NCI-H82 (cell line): Measurements from ENCODE around the gene ABCC12.

Source experiments
- DNase-seq: peaks from one replicate; lab custom pipeline; 2025; lab: John Stamatoyannopoulos, UW

ABCC12 gene

DNA sequence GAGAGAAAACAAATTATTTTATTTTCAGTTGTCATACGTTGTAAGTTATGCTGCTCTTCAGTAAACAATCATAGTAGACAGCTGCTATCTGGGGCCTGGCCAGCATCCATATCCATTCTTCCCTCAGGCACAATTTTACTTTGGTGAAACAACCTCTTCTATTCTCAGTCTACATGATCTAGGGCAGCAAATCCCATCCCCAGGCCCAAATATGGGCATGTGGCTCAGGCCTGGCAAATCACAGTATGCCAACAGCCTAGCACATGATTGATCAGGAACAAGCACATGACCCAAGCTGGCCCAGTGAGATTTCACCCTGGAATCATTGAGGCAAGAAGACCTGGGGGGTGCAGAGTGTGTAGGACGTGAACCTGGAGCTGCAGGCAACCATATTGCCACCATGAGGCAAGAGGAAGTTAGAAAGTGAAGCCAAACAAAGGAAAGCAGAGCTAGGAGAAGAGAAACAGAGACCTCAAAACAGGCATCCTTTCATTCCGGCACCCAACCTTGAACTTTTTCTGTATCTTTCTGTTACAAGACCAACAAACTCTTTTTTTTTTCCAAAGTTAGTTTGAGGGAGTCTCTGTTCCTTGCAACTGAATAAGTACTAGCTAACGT lies 10.3 kb upstream of the ABCC12 start:
- DNase-seq = no peak

DNA sequence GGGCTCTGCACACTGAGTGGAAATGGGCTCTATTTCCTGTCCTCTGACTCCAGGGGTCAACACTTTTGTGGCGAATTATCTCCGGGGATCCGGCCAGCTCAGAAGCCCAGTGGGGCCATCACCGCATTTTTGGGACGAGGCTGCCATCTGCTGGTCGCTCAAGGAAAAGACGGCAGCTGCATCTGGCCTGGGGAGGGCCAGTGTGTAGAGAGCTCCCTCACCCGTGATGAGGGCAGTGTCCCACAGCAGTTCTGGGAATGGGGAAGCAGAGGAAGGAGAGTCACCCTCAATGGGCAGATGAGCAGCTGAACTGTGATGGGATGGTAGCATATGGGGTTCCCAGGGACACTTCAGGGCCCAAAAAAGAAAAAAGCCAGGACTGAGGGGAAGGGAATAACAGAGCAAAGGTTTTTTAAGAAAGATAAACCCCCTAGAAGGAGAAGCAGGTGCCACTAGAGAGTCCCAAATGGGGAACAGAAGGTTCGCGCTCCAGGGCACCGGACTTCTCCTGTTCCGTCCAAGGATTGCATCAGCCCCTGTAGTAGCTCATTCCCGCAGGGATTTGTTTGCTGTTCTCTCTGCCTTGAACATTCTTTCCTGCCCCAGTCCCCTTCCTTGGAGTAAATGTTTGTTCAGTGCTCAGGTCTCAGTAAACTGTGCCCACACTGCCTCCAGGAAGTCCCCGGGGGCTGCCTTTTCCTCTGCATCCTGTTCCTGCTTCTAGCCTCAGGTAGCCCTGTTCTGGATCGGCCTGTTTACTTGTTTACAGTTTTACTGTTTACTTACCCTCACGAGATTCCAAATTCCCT lies 9.3 kb upstream of the ABCC12 start:
- DNase-seq = peak; percentile 70

DNA sequence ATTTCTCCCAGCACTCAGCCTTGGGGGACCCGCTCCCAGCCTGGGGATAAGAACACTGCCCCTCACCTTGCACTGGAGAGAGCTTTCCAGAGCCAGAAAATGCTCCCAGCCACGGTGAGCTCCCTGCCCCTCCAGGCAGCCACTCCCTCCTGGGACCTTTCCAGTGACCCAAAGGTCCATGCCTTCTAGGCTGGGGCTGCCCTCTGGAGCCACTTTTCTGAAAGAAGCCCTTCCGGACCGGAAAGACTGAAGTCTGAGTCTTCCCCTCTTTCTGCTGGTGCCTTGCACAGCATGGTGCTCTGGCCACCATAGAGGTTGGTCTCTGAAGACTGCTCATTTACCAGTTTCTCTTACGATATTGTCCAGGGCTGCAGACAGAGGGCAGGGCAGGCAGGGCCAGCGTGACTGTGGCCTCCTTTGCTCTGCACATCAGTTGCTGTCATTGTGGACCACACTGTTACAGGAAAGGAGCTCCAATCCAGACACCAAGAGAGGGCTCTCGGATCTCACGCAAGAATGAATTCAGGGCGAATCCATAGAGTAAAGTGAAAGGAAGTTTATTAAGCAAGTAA lies 7.1 kb upstream of the ABCC12 start:
- DNase-seq = no peak

DNA sequence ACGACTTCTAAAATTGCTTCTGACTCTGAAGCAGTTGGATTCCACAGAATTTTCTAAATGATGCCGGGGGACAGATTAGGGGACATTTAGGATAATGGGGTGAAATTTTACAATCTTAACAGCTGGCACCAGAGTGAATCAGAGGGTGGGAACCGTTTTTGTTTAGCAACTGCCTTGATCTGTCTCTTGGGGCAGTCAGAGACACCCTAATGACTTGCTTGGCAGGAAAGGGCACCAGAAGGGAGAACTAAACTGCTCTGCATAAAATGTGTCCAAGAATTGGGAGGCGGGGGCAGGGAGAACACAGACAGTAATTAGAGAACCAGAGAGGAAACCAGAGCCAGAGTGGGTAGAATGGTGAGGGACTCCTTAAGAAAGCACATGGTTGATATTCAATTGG lies 6.1 kb upstream of the ABCC12 start:
- no peak for DNase-seq

DNA sequence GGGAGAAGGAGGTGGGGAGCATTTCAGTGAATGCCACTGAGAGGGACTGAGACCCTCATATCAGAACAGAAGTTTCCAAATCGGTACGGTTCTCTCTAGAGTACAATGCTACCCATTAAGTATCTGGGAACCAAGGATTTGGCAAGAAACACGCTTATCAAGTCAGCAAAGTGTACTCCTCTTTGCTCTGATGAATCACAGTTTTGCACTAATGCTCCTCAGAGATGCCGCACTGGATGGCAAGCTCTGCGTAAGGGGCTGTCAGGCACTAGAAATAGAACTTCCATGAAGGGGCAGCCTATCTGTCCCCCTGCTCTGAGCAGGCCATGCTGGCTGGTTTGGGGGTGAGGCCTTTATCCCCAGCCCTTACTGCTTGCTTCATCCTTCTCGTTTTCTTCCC lies 4.8 kb upstream of the ABCC12 start:
- no peak for DNase-seq

DNA sequence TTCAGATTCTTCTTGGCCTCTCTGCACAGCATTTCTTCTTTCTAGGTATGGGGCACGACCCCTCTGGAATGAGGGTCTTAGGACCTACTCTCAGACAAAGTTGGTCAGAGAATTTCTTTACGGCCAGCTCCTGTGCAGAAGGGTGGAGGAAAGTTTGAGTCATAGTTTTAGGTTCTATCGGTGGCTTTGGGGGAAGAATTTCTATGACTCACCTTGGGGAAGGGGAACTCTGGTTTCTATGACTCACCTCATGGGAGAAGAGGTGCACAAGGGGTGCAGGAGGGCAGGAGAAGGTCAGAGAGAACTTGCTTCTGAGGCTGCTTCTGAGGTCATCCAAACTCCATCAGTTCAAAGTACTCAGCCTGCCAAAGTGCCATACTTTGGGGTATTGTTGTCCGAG lies 2.5 kb upstream of the ABCC12 start:
- DNase-seq = no peak

DNA sequence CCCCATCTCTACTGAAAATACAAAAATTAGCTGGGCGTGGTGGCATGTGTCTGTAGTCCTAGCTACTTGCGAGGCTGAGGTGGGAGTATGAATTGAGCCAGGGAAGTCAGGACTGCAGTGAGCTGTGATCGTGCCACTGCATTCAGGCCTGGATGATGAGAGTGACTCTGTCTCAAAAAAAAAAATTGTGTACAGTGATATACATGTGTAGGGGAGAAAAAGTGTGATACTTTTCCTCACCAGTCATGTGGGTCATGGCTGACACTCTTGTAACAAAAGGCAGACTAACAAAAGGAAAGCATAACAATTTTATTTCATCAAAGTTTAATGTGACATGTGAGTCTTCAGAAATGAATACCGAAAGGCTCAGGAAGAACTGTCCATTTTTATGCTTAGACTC lies 2.0 kb upstream of the ABCC12 start:
- DNase-seq = no peak

DNA sequence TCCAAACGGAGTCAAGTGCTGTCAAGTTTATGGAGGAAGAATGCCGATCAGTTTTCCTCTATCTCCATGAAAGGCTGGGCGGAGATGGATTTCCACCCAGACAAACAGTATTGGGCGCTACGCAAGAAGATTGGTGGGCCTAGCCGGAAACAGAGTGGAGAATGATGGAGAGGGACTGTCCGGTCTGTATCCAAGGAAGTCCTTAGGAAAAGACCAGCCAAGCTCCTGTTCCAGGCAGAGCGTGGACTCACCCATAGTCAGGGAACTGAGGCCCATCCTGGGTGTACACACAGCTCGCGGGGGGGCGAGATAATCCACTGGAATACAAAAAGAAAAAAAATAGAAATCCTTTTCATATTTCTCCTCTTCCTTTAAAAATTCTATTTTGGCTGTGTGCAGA lies 1.5 kb upstream of the ABCC12 start:
- DNase-seq = no peak

DNA sequence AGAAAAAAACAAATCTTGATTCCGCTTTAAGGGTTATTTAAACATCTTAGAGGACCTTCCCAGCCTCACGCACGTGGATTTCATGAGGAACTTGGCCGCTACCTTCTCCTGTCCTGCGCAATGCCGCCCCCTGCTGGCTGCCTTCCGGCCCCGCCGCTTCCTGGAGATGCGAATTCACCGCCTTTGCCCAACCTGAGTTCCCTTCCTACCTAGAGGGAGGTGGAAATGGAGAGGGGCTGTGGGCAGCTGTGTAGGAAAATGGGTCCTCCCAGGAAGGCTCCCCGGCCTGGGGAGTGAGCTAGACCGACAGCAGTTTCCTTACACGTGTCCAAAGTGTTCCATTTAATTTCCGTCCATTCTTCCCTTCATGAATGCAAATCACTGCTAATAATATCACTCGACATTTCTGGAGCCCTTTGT lies 1.0 kb upstream of the ABCC12 start:
- peak; percentile 86 for DNase-seq

DNA sequence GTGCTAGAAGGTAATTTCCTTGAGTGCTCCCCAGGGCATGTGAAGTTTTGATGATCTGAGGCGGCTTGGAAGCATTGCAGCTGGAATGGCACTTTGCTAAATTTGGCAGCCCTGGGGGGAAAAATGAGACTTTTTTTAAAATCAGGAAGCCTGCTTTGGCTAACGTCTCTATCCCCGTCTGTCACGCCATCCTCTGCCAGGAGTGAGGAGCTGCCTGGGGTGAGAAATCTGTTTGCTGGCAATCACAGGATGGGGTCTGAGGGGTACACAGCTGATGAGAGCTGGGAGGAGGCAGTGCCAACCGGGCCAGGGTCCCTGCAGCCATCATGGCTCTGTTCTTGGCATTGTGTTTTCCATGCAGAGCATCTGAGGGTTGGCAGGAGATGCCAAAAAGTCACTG lies 2.0 kb downstream of the ABCC12 start:
- no peak for DNase-seq

DNA sequence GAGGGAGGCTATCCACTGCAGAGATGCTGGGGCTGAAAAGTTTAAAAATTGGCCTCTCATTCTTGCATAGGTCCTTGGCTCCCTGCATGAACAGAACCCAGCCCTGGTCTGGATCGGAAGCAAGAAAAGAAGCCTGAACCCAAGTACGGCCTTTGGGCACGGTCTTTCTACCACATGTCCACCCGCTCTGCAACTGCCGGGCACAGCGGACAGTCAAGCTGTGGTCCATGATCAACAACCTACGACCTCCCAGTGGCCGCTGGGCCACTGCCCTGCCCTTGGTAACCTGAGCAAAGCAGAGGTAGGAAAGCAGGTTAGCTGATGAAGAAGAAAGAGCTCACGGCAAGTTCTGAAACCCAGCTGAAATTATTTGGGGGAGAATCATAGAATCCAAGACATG lies 3.6 kb downstream of the ABCC12 start:
- DNase-seq = no peak

DNA sequence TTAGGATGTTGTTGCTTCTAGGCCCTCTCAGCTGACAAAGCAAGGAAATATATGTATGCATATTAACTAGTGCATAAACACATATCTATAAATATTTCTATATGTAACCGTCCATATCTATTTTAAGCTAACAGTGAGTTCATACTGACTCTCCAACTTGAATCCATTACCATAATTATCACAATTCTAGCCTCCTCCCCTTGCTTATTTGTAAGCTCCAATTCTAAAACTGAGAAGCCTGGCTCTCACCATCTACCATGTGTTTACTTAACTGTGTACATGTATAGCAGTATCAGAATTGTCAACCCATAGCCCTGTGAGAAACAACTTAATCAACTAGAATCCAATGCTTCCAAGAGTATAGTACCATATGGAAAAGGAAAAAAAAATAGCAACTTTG lies 5.1 kb downstream of the ABCC12 start:
- DNase-seq = no peak

DNA sequence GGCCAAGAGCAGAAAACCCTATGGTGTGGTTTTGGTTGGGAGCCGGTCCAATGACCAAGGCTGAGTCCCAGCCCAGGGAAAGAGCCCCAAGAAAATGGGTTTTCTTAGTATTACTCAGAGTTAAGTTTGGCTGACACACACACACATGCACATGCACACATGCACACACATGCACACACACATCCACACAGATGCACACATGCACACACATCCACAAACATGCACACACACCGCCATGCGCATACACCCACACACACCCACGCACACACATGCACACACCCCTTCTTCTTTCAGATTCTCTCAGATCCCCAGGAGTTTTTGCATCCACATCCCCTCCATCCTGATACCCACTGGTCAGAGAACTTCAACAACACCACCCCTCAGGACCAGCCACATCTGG lies 9.1 kb downstream of the ABCC12 start:
- no peak for DNase-seq

DNA sequence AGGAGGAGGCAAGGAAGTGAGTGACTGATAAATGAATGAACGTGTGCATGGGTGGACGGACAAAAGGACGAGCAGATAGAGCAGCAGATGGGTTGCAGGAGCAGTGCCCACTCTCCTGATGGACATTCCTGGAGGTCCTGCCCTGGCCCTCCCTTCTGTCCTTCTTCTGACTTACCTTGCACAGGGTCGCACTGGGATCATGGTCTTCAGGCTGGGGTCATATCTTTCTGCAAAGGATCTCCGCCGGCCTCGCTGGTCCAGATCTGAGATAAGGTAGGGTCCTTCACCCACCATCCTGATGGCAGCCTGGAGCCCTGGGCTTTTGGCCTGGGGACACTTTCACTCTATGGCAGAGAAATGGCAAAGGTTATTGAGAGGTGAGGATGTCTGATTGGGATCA lies 9.7 kb downstream of the ABCC12 start:
- DNase-seq = no peak

DNA sequence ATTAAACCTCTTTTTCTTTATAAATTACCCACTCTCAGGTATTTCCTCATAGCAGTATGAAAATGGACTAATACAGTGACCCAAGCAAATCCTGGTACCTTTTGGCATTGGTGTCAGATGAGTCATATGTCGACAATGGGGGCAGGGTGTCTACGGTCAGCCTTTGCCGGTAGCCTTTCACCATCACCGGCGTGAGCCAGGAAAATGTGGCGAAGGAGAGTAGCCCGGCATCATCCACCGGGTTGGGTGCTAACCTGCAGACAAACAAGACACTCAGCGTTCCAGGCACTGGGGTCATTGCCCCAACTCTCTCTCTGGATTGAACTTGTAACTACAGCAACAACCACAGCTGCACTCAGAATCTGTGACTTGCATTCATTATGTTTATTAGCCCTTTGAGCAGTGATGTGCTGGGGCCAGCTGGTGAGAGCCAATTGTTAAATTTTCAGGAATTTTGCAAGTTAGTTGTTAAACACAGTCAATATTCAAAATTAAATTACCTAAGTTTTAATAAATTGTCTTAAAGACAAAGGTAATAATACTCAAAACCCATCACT lies 11.9 kb downstream of the ABCC12 start:
- no peak for DNase-seq

DNA sequence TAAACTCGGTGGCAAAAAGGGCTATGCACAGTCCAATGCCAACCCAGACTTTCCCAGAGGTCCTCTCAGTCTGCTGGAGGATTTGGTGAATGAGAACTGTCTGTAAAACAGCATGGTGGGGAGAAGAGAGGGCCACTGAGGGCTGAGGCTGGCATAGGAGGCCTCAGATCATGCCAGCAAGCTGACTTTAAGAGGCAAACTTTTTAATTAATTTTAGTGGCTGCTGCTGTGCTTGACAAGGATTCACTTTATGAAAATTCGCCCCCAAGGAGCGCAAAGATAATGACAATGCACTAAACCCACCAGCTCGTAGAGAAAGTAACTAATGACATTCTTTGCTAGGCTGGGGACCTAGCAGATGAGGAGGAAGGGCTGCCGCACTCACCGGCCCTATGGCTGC lies 15.0 kb downstream of the ABCC12 start:
- no peak for DNase-seq

DNA sequence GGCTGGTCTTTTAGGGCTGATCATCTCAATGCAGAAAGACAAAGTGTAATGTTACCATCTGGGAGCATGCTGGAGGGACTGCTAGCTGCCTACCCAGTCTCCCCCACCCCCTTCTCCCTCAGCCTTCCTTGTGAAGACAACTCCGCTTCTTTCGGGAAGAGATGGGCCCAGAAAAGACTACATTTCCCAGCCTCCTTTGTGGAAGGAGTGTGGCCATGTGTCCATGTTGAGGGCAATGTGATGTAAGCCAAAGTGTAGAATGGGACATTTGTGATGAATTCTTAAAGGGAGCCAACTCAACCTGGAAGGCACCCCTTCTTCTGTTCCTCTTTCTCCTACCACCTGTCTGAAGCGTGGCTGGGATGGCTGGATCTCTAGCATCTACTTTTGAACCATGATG lies 16.3 kb downstream of the ABCC12 start:
- DNase-seq = peak; percentile 16

DNA sequence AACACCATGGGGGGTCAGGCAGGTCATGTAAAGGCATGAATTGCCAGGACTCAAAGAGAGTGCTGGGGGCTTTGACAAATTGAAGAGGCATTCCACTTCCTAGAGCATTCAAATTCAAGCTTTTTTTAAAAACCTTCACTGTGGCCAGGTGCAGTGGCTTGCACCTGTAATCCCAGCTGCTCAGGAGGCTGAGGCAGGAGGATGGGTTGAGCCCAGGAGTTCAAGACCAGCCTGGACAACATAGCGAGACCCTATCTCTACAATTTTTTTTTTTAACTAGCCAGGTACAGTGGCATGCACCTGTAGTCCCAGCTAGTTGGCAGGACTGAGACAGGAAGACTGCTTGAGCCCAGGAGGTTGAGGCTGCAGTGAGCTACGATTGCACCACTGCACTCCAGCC lies 17.2 kb downstream of the ABCC12 start:
- DNase-seq = no peak

DNA sequence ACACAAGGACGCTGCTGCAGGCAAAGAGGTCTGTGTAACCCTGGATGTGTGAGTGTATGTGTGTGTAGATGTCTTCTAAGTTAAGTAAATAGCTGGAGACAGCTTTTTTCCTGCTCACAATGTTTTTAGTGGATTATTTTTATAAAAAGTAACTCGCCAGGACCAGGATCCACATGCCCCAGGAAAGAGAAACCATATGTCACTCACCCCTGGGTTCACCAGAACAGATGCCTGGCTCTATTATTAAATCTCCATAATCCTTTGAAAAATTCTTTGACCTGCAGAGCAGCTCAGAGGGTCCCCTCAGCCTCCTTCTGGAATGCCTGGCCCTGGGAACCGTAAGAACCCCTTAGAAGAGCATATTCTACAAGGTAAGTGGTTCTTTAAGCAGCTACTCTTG lies 18.0 kb downstream of the ABCC12 start:
- peak; percentile 72 for DNase-seq

DNA sequence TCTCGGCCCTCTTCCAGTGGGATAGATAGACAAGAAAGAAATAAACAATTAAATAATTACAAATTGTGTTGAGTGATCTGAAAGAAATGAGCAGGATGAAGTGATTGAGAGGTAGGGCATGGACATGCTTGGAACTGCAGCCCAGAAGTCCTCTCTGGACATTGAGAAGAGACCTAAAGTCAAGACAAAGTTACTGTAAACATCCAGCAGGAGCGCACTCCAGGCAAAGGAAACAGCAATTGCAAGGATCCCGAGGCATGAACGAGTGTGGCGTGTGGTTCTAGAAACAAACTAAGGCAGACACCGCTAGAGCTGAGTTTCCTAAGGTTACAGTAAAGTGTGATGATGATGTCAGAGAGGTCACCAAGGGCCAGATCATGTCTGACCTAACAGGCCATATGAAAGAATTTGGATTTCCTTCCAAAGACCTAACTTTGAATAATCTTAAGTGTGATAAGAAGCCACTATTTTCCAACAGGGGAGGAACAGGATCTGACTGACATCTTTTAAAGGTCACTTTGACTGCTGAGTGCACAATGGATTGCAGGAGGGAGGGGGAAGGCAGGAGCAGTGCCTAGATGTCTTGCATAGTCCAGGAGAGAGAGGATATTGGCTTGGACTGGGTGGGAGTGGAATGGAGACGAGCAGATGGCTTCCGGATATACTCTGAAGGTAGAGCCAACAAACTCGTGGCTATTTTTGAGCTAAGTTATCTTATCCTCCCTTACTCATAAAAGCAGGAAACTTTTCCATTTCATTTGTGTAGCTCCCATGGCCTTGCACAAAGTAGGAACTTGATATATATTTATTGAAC lies 19.0 kb downstream of the ABCC12 start:
- peak; percentile 58 for DNase-seq

DNA sequence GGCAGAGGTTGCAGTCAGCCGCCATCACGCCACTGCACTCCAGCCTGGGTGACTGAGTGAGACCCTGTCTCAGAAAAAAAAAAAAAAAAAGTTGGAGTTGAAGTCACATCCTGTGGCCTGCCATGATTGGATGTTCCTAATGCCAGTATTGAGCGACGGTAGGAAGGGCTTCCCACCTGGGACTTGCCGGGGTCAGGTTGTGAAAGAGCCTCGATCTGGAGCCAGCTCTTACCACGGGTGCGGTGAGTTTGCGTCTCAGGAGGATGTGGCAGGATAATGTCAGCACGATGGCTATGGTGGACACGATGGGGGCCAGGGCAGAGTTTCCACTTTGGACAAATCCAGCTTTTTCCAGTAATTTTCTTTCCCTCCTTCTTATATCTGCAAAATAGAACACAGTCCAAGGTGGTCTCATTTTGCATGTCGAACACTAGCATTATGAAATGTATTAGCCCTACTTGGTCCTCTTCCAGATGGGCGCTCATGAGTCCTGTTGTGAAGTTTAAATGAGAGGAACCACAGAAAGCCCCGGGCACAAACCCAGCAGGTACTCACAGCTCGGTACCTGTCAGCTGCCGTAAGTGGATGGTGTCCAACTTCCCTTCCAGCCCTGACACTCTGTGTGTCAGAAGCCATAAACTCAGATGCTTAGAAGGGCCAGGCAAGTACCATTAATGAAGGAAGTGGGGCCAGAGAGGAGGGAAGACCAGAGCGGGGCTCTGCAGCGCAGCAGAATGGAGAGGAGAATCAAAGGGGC lies 22.2 kb downstream of the ABCC12 start:
- DNase-seq = no peak

DNA sequence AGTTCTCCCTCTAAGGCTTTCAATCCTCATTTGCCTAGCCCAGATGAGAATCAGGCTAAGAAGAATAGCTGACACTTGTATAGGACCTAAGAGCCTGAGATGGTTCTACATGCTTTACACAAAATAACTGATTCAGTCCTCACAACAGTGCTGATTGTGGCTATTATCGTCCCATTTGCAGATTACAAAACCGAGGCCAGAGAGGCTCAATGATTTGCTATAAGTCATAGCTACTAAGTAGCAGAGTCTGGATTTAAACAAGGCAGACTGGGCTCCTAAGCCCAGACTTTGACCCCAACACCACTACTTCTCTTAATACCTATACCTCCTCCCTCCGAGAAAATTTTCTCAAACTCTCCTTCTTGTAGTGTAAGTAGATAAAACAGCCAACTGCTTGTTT lies 23.1 kb downstream of the ABCC12 start:
- DNase-seq = no peak
